Lung (tissue), 12 donors: ENCODE results near the gene RIOK3. TPM values are rescaled to one million over a fixed set of nuclear protein-coding genes. Genes with fewer than 3 reads are reported as not detected.

Source experiments
- ATAC-seq: fragments of 200-7000 bp; cut with Tn5 transposase; one replicate; pipeline ENCODE4 v1.9.1; 2020; ENCODE audit warnings: moderate number of reproducible peaks; ENCODE audit not compliant: insufficient read depth, low FRiP score
- DNase-seq, 3 donors: peaks; one replicate each; pipeline ENCODE4 v3.0.0-alpha.2; 2013 to 2017
- H3K27ac ChIP-seq, 2 donors: one replicate each; pipeline ENCODE4 v1.5.1; 2013; ENCODE audit warnings: mild to moderate bottlenecking in 2 of 2, moderate library complexity in 2 of 2, control low read depth in 1 of 2, inconsistent platforms in 1 of 2, low read depth in 1 of 2, low read length in 1 of 2
- H3K27me3 ChIP-seq, 3 donors: one replicate each; pipeline ENCODE4 v1.5.1; 2013; ENCODE audit warnings: low read length in 2 of 3; ENCODE audit not compliant: control insufficient read depth in 3 of 3, insufficient read depth in 3 of 3
- H3K36me3 ChIP-seq, 4 donors: one replicate each; pipeline ENCODE4 v1.5.1; 2013; ENCODE audit warnings: low read length in 4 of 4, mild to moderate bottlenecking in 1 of 4, moderate library complexity in 1 of 4; ENCODE audit not compliant: control insufficient read depth in 4 of 4, insufficient read depth in 4 of 4
- H3K4me1 ChIP-seq, 5 donors: one replicate each; pipeline ENCODE4 v1.5.1; 2013; ENCODE audit warnings: low read length in 5 of 5, mild to moderate bottlenecking in 2 of 5, moderate library complexity in 1 of 5; ENCODE audit not compliant: control insufficient read depth in 5 of 5, insufficient read depth in 5 of 5
- H3K4me3 ChIP-seq: one replicate; pipeline ENCODE4 v1.5.1; 2013; ENCODE audit warnings: mild to moderate bottlenecking, control low read depth, moderate library complexity
- H3K9ac ChIP-seq, 2 donors: one replicate each; pipeline ENCODE4 v1.5.1; 2013; ENCODE audit warnings: low read length in 2 of 2, control low read depth in 1 of 2; ENCODE audit not compliant: insufficient read depth in 1 of 2
- H3K9me3 ChIP-seq, 4 donors: one replicate each; pipeline ENCODE4 v1.5.1; 2013; ENCODE audit warnings: low read length in 3 of 4, mild to moderate bottlenecking in 1 of 4, moderate library complexity in 1 of 4; ENCODE audit not compliant: control insufficient read depth in 4 of 4, insufficient read depth in 3 of 4
- WGBS, 2 donors: extraction: QIAGEN DNeasy Blood & Tissue Kit; methylation state at CpG; one replicate each; pipeline ENCODE4 v1.1.7; 2013; 5-methylcytosine and 5-hydroxymethylcytosine counted together
- polyA plus RNA-seq, 2 donors: library from polyadenylated mRNA; stranded (reverse); fragments of 200-250 nt; gene quantifications; one replicate each; pipeline ENCODE4 v1.2.1, GENCODE V29; 2013
- total RNA-seq, 2 donors: library from RNA; depleted of rRNA in 1 of 2; stranded (reverse); fragments of >200 nt in 1 of 2; gene quantifications; one replicate each; pipeline ENCODE4 v1.2.1, GENCODE V29; 2014 to 2021
- TF ChIP-seq, protein P1 (sequence below): IDR thresholded peaks from 2 replicates; pipeline ENCODE4 v1.5.1; 2012; ENCODE audit warnings: mild to moderate bottlenecking; ENCODE audit errors: control extremely low read depth, extremely low read depth
- donor health status: control.
- donor health status: control.
- donor health status: Bipolar disorder and iron deficiency.
- donor health status: healthy.
- donor health status: DM: yes; HTN: yes; CAD: no.

The RIOK3 gene
- total and polyA plus RNA-seq, 4 donors, result 35.6 to 83.0 (median 54.2) TPM

DNA sequence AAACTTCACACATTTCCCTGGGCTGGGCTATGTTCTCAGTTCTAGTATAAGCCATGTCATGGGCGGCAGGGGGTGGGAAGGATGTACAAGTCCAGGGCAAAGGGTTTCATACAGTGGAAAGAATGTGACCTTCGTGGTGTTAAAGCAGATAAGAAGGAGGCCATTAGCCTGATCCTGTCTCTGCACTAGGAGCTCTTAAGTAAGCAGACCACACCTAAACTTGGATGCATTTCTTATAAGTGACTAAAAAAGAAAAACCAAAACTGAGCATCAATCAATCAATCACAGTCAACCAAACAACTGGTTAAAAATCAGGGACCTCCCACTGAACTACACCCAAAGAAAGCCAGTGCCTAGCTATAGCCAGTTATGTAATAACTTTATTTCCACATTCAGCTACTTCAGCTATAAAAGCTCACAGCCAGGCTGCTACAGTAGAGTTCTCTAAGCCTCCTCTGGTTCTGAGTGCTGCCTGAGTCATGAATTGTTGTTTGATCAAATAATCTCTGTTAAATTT, 46.8 kb upstream of the RIOK3 start:
- H3K4me3 ChIP-seq, result no peak overlapping the region
- H3K27ac ChIP-seq, result no peak overlapping the region
- WGBS, 2 donors, result 69 to 81% methylated on average over 2 of the region's 2 CpGs
- no peak for DNase-seq
- H3K36me3 ChIP-seq, result no peaks in the 10 kb centered on the region
- no peaks in the 10 kb centered on the region for H3K27me3 ChIP-seq
- ATAC-seq, result no peak
- H3K9ac ChIP-seq, result no peak overlapping the region
- peaks cover 0 to 7% (median 4%) of the 10 kb centered on the region in 5 donors for H3K4me1 ChIP-seq
- TF ChIP-seq, protein P1, sequence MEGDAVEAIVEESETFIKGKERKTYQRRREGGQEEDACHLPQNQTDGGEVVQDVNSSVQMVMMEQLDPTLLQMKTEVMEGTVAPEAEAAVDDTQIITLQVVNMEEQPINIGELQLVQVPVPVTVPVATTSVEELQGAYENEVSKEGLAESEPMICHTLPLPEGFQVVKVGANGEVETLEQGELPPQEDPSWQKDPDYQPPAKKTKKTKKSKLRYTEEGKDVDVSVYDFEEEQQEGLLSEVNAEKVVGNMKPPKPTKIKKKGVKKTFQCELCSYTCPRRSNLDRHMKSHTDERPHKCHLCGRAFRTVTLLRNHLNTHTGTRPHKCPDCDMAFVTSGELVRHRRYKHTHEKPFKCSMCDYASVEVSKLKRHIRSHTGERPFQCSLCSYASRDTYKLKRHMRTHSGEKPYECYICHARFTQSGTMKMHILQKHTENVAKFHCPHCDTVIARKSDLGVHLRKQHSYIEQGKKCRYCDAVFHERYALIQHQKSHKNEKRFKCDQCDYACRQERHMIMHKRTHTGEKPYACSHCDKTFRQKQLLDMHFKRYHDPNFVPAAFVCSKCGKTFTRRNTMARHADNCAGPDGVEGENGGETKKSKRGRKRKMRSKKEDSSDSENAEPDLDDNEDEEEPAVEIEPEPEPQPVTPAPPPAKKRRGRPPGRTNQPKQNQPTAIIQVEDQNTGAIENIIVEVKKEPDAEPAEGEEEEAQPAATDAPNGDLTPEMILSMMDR, result no peak
- no peaks in the 10 kb centered on the region for H3K9me3 ChIP-seq

DNA sequence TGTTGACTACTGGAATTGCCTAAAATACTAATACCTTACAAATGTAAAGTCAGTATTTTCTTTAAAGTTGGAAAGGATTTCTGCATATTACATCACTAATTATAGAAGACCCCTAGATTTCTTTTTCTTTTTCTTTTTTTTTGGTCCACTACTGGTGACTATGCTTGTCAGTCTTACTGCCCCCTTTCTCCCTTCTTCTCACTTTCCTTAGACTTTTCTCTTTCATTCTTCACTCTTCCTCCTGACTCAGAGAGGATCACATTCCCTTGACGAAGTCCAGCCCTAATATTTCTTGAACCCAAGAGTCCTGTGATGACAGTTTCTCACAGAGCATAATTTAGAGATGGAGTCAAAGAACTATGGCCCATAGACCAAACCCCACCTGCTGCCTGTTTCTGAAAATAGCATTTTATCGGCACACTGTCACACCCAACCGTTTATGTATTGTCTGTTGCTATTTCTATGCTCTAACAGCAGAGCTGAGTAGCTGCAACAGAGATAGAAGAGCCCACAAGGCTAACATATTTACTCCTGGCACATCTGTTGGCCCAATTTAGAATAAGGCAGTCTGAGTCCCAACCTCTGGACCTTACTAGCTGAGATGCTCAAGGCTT, 40.6 kb upstream of the RIOK3 start:
- 76 to 83% methylated on average over 3 of the region's 3 CpGs for WGBS, 2 donors
- Histone ChIP-seq H3K4me3 (no peak overlapping the region), H3K36me3 (no peaks in the 10 kb centered on the region), H3K4me1 (no peaks in the 10 kb centered on the region), H3K9me3 (no peaks in the 10 kb centered on the region), H3K9ac (no peak overlapping the region), H3K27ac (no peak overlapping the region), H3K27me3 (no peaks in the 10 kb centered on the region)
- ATAC-seq, result no peak
- no peak for DNase-seq
- TF ChIP-seq, protein P1, result no peak

DNA sequence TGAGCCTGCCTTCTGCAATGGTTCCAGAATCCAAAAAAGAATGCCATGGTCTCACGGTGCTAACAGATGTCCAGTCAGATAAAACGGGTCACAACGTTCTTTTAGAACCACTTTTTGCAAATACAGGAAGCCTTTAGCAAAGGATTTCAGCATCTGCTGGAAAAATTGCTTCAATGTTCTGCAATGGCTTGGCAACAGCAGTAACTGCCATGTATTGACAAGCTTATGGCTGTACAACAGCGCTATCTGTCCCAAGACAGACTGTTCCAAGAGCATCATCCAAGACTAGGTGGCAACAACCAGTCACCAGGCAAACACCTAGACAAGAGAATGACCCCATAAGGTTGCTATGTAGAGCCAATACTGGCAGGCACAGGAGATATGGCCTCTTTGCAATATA, 37.6 kb upstream of the RIOK3 start:
- Histone ChIP-seq H3K9me3 (no peaks in the 10 kb centered on the region), H3K4me1 (no peaks in the 10 kb centered on the region), H3K36me3 (no peaks in the 10 kb centered on the region), H3K9ac (no peak overlapping the region), H3K4me3 (no peak overlapping the region), H3K27ac (no peak overlapping the region), H3K27me3 (no peaks in the 10 kb centered on the region)
- no peak for DNase-seq
- TF ChIP-seq, protein P1, result no peak
- ATAC-seq, result no peak
- WGBS, 2 donors, result 48 to 68% methylated on average over 4 of the region's 4 CpGs

DNA sequence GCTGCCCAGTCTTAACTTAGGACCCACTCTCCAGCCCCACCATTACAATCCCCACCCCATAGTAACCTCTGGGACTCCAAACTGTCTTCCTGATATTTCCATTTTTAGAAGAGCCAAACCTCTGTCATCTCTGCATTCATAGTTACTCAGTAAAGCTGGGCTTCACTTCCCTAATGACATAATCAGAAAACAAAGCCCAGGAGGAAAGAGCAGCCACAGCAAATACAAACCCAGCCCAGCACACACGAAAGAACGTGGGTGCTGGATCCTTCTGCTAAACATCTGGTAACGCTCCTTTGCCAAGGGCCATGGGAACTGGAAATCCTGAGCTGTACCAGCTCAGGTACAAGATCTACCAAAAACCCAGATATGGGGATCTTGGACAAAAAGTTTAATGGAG, 36.8 kb upstream of the RIOK3 start:
- H3K9ac ChIP-seq, result no peak overlapping the region
- no peaks in the 10 kb centered on the region for H3K4me1 ChIP-seq
- H3K36me3 ChIP-seq, result no peaks in the 10 kb centered on the region
- no peak overlapping the region for H3K27ac ChIP-seq
- ATAC-seq (no peak), DNase-seq (no peak)
- H3K27me3 ChIP-seq, result no peaks in the 10 kb centered on the region
- no peak overlapping the region for H3K4me3 ChIP-seq
- WGBS, 2 donors, result 39 to 71% methylated on average over 3 of the region's 3 CpGs
- TF ChIP-seq, protein P1, result no peak
- no peaks in the 10 kb centered on the region for H3K9me3 ChIP-seq
